ENCODE data around the gene POLR2I. TPM values are rescaled to one million over a fixed set of nuclear protein-coding genes. Genes with fewer than 3 reads are reported as not detected.

Gene POLR2I
- total and polyA plus RNA-seq, 11 donors = 80.4 to 180 (median 107) TPM

DNA sequence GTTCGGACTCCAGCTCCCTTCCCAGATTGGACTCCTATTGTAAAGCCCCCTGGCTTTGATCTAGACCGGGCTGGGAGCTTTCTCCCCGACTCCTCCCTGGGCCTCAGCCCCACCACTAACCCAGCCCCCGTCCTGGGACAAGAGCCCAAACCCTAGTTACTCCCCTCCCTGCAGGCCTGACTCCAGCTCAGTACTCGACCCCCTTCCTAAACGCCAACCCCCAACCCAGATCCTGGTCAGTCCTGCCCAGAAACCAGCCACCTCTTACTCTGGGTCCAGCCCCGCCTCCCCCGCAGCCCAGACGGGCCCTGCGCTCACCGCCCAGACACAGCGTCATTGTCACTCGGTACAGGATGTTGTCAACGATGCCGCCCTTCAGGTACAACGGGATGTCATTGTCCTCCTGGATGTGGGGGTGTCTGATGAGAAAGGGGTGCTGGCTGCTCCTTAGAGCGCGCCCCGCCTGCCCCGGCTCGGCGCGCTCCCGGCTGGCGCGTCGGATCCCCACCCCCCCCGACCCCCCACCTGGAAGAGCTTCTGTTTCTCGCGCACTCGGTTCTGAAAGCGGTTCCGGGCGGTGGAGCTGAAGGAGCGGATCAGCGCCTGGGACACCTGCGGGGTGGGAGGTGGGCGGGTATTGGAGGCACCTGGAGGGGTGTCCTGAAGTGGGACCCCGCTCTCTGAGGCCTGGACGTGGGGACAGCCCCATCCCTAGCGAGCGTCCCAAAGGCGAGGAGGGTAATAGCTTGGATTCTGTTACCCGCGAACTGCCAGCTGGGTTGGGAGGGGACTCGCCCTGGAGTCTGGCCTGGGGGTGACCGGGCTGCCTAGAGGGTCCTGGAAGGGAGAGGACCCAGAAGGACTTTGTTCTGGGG is 36.7 kb upstream of the POLR2I start:
- peak; percentile 56 to 79 (median 72) for ATAC-seq
- intact Hi-C loops (cut with DNase I) = loop anchor here in 4 of 10 donors (1.0 kb wide), 4 partner anchors 11 to 23 kb away; partner anchors contain the start of gene CAPNS1 (in 3 of the 4)
- no peaks in the 10 kb centered on the region for H3K9me3 ChIP-seq
- TF ChIP-seq, protein P1, sequence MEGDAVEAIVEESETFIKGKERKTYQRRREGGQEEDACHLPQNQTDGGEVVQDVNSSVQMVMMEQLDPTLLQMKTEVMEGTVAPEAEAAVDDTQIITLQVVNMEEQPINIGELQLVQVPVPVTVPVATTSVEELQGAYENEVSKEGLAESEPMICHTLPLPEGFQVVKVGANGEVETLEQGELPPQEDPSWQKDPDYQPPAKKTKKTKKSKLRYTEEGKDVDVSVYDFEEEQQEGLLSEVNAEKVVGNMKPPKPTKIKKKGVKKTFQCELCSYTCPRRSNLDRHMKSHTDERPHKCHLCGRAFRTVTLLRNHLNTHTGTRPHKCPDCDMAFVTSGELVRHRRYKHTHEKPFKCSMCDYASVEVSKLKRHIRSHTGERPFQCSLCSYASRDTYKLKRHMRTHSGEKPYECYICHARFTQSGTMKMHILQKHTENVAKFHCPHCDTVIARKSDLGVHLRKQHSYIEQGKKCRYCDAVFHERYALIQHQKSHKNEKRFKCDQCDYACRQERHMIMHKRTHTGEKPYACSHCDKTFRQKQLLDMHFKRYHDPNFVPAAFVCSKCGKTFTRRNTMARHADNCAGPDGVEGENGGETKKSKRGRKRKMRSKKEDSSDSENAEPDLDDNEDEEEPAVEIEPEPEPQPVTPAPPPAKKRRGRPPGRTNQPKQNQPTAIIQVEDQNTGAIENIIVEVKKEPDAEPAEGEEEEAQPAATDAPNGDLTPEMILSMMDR (IDR thresholded peaks at IDR 0.05) = no peak
- TF ChIP-seq POLR2A (IDR thresholded peaks at IDR 0.05) = peak; percentile 62 to 65
- H3K4me3 ChIP-seq = peak overlapping the region; percentile 57 to 94 (median 79)
- peak; percentile 76 to 84 (median 81) for DNase-seq
- peaks cover 8 to 47% (median 45%) of the 10 kb centered on the region in 9 donors for H3K36me3 ChIP-seq
- WGBS, 4 donors = 9 to 16% (median 11%) methylated on average over 23 to 47 of the region's 47 CpGs
- H3K27ac ChIP-seq = peak overlapping the region; percentile 97 to 100 (median 99)
- H3K4me1 ChIP-seq = peaks cover 0 to 41% (median 23%) of the 10 kb centered on the region in 12 donors
- no peaks in the 10 kb centered on the region for H3K27me3 ChIP-seq

DNA sequence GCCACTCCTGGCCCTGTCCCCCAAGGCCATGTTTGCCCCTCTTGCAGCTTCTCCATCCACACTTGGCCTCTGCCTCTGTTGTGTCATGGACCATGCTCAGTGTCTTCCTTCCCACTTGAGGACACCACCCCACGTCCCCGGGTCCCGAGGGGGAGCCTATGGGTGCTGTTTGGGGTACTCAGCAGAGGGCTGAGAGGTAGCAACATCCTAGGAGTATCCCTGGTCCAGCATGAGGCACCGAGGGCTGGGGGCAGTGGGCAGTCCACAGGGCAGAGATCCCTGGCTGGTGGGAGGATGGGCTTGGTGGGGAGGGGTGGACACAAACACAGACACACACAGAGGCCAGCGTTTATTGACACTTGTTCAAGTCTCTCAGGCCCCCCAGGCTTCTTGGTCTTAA is 35.9 kb upstream of the POLR2I start:
- TF ChIP-seq POLR2A (IDR thresholded peaks at IDR 0.05) = no peak
- TF ChIP-seq, protein P1 (IDR thresholded peaks at IDR 0.05) = no peak
- intact Hi-C loops (cut with DNase I) = no loop called here

DNA sequence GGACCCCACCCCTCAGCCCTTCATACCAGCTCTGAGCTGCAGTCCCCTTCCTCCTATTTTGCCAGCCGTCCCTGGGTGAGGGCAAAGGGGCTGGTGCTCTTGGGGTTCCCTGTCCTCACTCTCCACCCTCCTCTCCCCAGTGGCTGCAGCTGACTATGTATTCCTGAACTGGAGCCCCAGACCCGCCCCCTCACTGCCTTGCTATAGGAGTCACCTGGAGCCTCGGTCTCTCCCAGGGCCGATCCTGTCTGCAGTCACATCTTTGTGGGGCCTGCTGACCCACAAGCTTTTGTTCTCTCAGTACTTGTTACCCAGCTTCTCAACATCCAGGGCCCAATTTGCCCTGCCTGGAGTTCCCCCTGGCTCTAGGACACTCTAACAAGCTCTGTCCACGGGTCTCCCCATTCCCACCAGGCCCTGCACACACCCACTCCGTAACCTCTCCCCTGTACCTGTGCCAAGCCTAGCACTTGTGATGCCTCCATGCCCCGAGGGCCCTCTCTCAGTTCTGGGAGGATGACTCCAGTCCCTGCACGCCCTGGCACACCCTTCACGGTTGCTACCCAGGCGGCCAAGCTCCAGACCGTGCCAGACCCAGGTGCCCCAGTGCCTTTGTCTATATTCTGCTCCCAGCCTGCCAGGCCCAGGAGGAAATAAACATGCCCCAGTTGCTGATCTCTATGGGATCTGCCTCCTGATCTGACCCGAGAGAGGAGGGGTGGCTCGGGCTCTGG is 35.2 kb upstream of the POLR2I start:
- Histone ChIP-seq H3K27ac (peak overlapping the region in 8 of 12 donors; percentile 15 to 100 (median 99)), H3K27me3 (no peaks in the 10 kb centered on the region), H3K4me1 (peaks cover 0 to 41% (median 23%) of the 10 kb centered on the region in 12 donors), H3K4me3 (no peak overlapping the region), H3K9me3 (no peaks in the 10 kb centered on the region), H3K36me3 (peaks cover 9 to 63% (median 60%) of the 10 kb centered on the region in 9 donors)
- WGBS, 4 donors = 57 to 62% (median 59%) methylated on average over 11 to 13 of the region's 13 CpGs
- DNase-seq (peak in 2 of 5 donors; percentile 36 to 62), ATAC-seq (peak in 1 of 4 donors; percentile 4)
- intact Hi-C loops (cut with DNase I) = loop anchor here in 1 of 10 donors (10.0 kb wide), 1 partner anchor 395 kb away; the partner anchor contains the start of genes HSPB6 and PROSER3
- TF ChIP-seq POLR2A (IDR thresholded peaks at IDR 0.05) = no peak
- TF ChIP-seq, protein P1 (IDR thresholded peaks at IDR 0.05) = no peak

More for the DNA sequence above, 35.9 kb upstream of the POLR2I start:
- H3K9me3 ChIP-seq = no peaks in the 10 kb centered on the region
- H3K27ac ChIP-seq = peak overlapping the region; percentile 97 to 100 (median 99)
- peak in 1 of 4 donors; percentile 0 for ATAC-seq
- peak overlapping the region in 9 of 12 donors; percentile 72 to 94 (median 82) for H3K4me3 ChIP-seq
- H3K27me3 ChIP-seq = no peaks in the 10 kb centered on the region
- WGBS, 4 donors = 52 to 64% (median 59%) methylated on average over 4 to 5 of the region's 5 CpGs
- H3K36me3 ChIP-seq = peaks cover 9 to 55% (median 52%) of the 10 kb centered on the region in 9 donors
- peaks cover 0 to 41% (median 23%) of the 10 kb centered on the region in 12 donors for H3K4me1 ChIP-seq
- peak in 1 of 5 donors; percentile 49 for DNase-seq

All from heart left ventricle (tissue), 16 donors.